Activated CD8-positive, alpha-beta T cell treated with anti-CD3 and anti-CD28 coated beads for 36 hours (primary cell): Measurements from ENCODE around the gene PARP3. TPM values are rescaled to one million over a fixed set of nuclear protein-coding genes. Genes with fewer than 3 reads are reported as not detected.

Source experiments
- ATAC-seq: fragments of 200-7000 bp; cut with Tn5 transposase; one replicate; pipeline ENCODE4 v1.10.0; 2021; ENCODE audit warnings: mild to moderate bottlenecking, moderate library complexity
- CTCF ChIA-PET: fragments of 350-600 bp; sonication (Branson Sonifier 250); formaldehyde crosslinking; loops from one replicate; lab custom pipeline; 2021; ENCODE audit warnings: antibody characterized with exemption; lab: Charles Lee
- POLR2A ChIA-PET: fragments of 350-600 bp; sonication (Branson Sonifier 250); formaldehyde crosslinking; loops from one replicate; lab custom pipeline; 2021; ENCODE audit warnings: antibody characterized with exemption; lab: Charles Lee
- DNase-seq: peaks from one replicate; pipeline ENCODE4 v3.0.0-alpha.2; 2020
- H3K27ac Mint-ChIP-seq: one replicate; pipeline ENCODE4 v1.8.0; 2021; ENCODE audit warnings: mild to moderate bottlenecking, mixed read lengths
- H3K27me3 Mint-ChIP-seq: one replicate; pipeline ENCODE4 v1.8.0; 2021; ENCODE audit warnings: mixed read lengths
- H3K36me3 Mint-ChIP-seq: one replicate; pipeline ENCODE4 v1.8.0; 2021; ENCODE audit warnings: low read depth, mixed read lengths
- H3K4me1 Mint-ChIP-seq: one replicate; pipeline ENCODE4 v1.8.0; 2021; ENCODE audit warnings: low read depth, mixed read lengths
- H3K4me3 Mint-ChIP-seq: one replicate; pipeline ENCODE4 v1.8.0; 2021; ENCODE audit warnings: mild to moderate bottlenecking, moderate library complexity, mixed read lengths
- H3K9me3 Mint-ChIP-seq: one replicate; pipeline ENCODE4 v1.8.0; 2021; ENCODE audit warnings: mixed read lengths
- CTCF ChIP-seq: fragments of 200-600 bp; IDR thresholded peaks from one replicate; pipeline ENCODE4 v1.8.0; 2022; ENCODE audit warnings: antibody characterized with exemption, mild to moderate bottlenecking
- intact Hi-C: fragments of 100-400 bp; cut with micrococcal nuclease; formaldehyde crosslinking; loops from one replicate; pipeline ENCODE4 v1.10.0; 2022
- total RNA-seq, 2 experiments: library from RNA; stranded (reverse); gene quantifications; one replicate each; pipeline ENCODE4 v1.2.3, GENCODE V29; 2021

The PARP3 gene
- total RNA-seq, 2 experiments from 2014 or later: 11.5 to 12.7 TPM

DNA sequence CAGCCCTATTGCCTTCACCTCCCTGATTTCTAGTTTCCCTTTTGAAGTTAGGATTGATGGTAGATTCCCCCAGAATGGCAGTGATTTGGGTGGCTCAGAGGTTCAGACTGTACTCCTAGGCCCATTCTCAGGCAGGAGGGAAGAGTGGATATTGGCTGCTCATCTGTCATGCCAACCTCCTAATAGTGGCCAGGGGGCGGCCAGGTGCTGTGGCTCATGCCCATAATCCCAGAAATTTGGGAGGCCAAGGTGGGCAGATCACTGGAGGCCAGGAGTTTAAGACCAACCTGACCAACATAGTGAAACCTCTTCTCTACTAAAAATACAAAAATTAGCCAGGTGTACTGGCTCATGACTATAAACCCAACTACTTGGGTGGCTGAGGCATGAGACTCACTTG, 11.7 kb upstream of the PARP3 start:
- H3K36me3 Mint-ChIP-seq: peaks cover 19% of the 10 kb centered on the region
- ChIA-PET CTCF (no interaction called here), POLR2A (no interaction called here)

GRCh38 chr3:51931756-51932155, 10.4 kb upstream of the PARP3 start:
- Mint-ChIP-seq H3K4me3 (no peak overlapping the region), H3K4me1 (no peaks in the 10 kb centered on the region), H3K27me3 (no peaks in the 10 kb centered on the region), H3K36me3 (peaks cover 25% of the 10 kb centered on the region), H3K9me3 (no peaks in the 10 kb centered on the region), H3K27ac (no peak overlapping the region)
- POLR2A ChIA-PET: interaction anchor here (0.7 kb wide), 1 partner anchor 10 kb away, joined by 4 read pairs; the partner anchor contains the start of gene RRP9
- no peak for TF ChIP-seq CTCF
- CTCF ChIA-PET: no interaction called here
- DNase-seq: no peak
- no peak for ATAC-seq
- intact Hi-C loops: no loop called here

More for the DNA sequence above, 11.7 kb upstream of the PARP3 start:
- intact Hi-C loops: no loop called here
- Mint-ChIP-seq H3K4me1 (no peaks in the 10 kb centered on the region), H3K27ac (no peak overlapping the region), H3K27me3 (no peaks in the 10 kb centered on the region), H3K4me3 (no peak overlapping the region), H3K9me3 (no peaks in the 10 kb centered on the region)
- DNase-seq (no peak), ATAC-seq (no peak)
- no peak for TF ChIP-seq CTCF

DNA sequence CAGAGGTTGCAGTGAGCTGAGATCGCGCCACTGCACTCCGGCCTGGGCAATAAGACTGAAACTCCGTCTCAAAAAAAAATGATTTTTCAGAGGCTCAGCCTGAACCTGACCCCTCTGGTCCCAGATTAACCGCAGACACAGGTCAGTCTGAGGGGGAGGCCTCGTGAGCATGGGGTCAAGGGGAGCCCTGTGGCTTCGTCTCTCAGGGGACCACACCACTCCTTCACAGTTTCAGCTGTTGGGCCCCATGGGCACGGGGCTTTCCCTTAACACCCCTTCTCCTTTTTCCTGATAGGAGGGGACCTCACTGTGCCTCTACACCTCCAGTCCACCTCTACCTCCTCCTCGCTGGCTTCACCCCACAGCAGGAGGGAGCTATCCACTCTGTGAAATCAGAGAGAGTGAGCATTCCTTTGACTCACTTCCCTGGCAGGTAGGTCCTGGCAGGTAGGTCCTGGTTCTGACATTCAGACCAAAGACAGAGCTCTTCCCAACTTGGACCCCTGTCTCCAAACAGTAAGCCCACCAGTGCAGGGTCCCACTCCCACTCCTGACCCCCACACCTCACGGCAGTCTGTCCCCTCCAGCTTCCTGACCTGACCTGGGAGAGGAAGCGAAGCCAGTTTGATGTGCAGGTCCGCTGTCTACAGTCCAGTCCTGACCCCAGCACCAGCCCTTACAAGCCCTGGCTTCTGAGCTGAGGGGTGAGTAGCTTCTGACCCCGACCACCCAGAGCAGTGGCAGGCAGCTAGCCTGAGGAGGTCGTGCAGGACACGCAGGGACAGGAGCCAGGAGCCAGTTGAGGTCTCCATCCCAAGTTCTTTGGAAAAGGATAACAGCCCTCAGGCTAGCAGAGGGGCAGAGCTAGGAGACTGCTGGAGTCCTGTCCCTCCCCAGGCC, 9.4 kb upstream of the PARP3 start:
- no peak overlapping the region for H3K27ac Mint-ChIP-seq
- TF ChIP-seq CTCF: no peak
- peaks cover 34% of the 10 kb centered on the region for H3K36me3 Mint-ChIP-seq
- POLR2A ChIA-PET: interaction anchor here (0.8 to 1.8 kb wide), 3 partner anchors 9 to 22 kb away, joined by 3 to 7 read pairs (median 4); partner anchors contain the start of gene RRP9
- H3K9me3 Mint-ChIP-seq: no peaks in the 10 kb centered on the region
- ATAC-seq: no peak
- H3K27me3 Mint-ChIP-seq: no peaks in the 10 kb centered on the region
- no peak overlapping the region for H3K4me3 Mint-ChIP-seq
- DNase-seq: no peak
- CTCF ChIA-PET: interaction anchor here (1.9 kb wide), 1 partner anchor 9 kb away, joined by 10 read pairs; the partner anchor contains the start of gene RRP9
- intact Hi-C loops: no loop called here
- no peaks in the 10 kb centered on the region for H3K4me1 Mint-ChIP-seq

- Mint-ChIP-seq H3K4me3 (no peak overlapping the region), H3K36me3 (peaks cover 40% of the 10 kb centered on the region), H3K9me3 (no peaks in the 10 kb centered on the region), H3K4me1 (peaks cover 3% of the 10 kb centered on the region), H3K27ac (no peak overlapping the region), H3K27me3 (no peaks in the 10 kb centered on the region)
- DNase-seq (no peak), ATAC-seq (no peak)
- TF ChIP-seq CTCF: no peak
- ChIA-PET POLR2A (interaction anchor here (0.8 to 1.8 kb wide), 3 partner anchors 8 to 21 kb away, joined by 3 to 7 read pairs (median 4); partner anchors contain the start of gene RRP9), CTCF (interaction anchor here (1.9 kb wide), 1 partner anchor 8 kb away, joined by 10 read pairs; the partner anchor contains the start of gene RRP9)
- intact Hi-C loops: no loop called here
Observed at GRCh38 chr3:51933471-51934138, 8.6 kb upstream of the PARP3 start.
